SIG-M5 (cell line): ENCODE measurements around the gene LTF.
"Not testable (repeated sequence)": the region's sequence is repeated elsewhere in the genome, so short reads cannot be mapped to it uniquely, and the experiment has no call there.

ENCODE experiments used
- DNase-seq: peaks from one replicate; lab custom pipeline; 2025; lab: John Stamatoyannopoulos, UW

The LTF gene

DNA sequence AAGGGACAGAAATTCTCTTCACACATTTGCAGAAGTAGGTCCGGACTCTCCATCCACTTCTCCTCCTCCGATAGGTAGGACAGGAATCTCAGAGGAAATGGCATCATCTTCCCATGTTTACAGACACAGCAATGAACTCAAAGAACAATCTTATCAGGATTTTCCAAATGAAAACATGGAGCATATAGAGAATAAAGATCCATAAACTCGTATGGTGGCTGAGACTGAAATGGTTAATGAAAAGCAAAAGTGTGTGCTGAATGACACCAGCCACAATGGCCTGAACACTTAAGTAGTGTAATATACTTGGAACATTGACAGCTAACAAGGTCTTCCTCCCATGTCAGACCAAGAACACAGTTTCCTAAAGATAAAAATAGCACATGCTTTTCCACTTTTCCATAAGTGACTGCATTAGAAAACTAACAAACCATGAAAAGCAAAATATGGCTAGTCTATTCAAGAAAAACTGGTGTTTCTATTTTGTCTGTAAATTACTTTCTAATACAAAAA, 51.9 kb downstream of the LTF start:
- DNase-seq = no peak

DNA sequence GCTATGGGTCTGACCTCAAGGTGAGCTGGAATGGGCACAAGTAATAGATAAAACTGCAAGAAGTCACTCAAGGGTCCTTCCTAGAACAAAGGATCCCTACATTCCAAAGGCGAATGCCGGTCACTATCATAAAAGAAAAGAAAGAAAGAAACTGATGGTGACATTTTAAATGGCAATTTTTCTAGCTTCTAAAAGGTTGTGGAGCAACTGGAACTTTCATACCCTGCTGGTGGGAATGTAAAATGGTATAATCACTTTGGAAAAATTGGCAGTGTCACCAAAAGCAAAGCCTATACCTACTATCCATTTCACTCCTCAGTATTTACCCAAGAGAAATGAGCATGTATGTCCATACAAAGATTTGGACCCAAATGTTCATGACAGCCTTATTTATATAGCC, 53.4 kb downstream of the LTF start:
- DNase-seq = no peak

DNA sequence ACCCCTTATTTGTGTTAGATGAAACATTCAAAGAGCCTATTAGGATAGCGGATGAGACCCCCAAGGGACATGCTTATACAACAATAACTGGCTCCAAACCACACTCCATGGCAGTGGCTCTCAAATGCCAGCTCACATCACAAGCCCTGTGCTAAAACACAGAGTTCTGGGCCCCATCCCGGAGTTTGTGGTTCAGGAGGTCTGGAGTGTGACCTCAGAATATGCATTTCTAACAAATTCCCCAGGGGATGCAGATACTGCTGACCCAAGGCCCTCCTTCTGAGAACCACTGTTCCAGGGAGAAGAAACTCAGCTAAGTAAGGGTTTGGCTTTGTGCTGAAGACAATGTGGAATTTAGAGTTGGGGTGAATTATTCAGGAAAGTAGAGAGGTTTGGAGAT, 54.0 kb downstream of the LTF start:
- no peak for DNase-seq

DNA sequence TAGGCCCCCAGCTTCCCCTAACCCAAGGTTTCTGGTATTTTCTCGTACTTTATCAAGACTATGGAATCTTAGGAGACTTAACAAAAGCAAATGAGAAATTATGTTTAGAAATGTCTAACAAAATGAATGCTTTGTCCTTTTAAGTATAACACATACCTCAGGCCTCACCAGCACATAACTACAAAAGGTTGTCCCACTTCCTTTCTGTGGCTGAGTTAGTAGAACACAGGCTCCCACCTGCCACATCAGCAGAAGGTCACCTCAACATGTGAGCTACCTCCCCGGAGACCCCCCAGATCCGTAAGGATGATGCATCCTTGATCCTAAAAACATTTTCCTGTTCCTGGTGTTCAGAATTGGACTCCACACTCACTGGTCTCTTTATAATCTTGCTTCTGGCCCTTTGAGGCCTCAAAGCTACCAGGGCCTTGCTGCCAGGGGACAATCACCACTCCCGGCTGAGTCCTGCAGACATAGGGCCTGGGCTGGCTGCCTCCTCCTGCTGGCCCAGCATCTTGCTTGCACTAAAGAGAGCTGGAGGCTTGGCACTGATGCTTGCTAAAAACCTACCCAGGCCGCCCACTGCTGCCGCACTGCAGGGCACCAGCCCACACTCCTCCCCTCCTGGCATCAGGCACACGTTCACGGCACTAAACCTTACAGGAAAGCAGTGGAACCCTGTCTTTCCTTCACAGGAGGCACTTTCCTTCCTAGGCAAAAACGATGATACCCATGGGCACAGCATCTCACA, 54.8 kb downstream of the LTF start:
- no peak for DNase-seq

DNA sequence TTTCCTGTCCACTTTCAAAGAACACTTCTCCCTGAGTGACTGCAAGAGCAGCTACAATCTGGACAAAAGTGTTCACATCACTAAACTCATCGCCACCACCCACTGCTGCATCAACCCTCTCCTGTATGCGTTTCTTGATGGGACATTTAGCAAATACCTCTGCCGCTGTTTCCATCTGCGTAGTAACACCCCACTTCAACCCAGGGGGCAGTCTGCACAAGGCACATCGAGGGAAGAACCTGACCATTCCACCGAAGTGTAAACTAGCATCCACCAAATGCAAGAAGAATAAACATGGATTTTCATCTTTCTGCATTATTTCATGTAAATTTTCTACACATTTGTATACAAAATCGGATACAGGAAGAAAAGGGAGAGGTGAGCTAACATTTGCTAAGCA, 55.9 kb downstream of the LTF start:
- no peak for DNase-seq

DNA sequence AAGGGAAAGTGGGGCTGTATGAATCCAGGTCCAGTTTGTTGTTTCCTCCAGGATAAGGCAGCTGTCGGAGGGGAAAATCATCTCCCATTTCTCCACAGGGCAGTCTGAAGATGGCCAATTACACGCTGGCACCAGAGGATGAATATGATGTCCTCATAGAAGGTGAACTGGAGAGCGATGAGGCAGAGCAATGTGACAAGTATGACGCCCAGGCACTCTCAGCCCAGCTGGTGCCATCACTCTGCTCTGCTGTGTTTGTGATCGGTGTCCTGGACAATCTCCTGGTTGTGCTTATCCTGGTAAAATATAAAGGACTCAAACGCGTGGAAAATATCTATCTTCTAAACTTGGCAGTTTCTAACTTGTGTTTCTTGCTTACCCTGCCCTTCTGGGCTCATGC, 56.7 kb downstream of the LTF start:
- DNase-seq = no peak

DNA sequence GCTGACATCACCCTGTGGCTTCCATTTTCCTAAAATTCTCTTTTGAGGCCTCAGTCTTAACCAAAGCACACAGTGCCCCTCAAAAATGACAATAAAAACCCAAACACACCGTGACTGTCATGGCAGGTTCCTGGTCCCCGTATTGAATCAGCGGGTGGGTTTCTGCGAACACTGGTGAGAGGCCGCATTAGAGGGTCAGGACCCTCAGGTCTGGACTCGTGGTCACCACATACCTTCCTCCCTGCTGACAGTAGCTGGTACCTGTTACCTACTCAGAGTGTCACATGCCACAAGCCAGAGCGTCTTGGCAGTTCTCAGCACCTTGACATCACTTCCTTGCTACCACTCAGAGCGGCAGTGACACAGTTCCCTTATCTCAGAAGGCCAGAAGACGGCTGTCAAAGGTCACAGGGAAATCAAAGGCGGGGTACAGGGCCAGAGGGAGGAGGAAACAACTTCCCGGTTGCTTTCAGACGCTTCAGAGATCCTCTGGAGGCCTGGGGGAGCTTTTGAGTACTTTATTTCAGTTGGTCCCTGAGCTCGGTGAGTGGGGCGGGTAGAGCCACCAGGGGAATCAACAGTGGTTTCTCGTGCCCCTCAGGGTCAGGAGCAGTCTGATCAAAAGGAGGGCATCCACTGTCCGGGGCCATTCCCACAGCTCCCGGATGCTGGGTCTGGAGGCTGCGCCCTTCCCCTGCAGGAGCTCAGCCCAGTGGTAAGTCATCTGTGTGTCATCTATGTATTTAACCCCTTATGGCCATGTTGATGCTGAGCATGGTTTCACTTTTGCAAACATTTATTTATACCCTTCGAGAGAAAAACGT, 57.7 kb downstream of the LTF start, which contains the start of the genes CCR5AS and CCRL2:
Gene CCR5AS, minus strand, starts transcription at position 279 of the 824 bp plus-strand sequence.
Gene CCRL2, plus strand, starts transcription at position 472 of the 824 bp plus-strand sequence. CDS start 821 bp downstream, outside the sequence.
- no peak for DNase-seq

DNA sequence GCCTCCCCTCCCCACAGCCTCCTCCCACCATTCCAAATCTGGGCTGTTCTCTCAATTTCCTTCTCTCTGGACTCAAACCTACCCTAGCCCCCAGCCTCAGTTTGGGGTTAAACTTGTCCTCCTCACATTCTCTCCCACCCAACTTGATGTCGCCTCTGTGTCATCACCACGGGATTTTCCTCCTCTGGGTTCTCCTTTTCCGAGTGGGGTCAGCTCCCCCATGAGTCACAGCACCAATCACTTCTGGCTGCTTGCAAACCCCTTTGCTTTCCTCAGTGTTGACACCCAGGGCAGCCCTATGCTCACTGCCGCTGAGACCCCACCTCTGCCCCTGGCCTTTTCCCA, 58.3 kb downstream of the LTF start:
- no peak for DNase-seq

DNA sequence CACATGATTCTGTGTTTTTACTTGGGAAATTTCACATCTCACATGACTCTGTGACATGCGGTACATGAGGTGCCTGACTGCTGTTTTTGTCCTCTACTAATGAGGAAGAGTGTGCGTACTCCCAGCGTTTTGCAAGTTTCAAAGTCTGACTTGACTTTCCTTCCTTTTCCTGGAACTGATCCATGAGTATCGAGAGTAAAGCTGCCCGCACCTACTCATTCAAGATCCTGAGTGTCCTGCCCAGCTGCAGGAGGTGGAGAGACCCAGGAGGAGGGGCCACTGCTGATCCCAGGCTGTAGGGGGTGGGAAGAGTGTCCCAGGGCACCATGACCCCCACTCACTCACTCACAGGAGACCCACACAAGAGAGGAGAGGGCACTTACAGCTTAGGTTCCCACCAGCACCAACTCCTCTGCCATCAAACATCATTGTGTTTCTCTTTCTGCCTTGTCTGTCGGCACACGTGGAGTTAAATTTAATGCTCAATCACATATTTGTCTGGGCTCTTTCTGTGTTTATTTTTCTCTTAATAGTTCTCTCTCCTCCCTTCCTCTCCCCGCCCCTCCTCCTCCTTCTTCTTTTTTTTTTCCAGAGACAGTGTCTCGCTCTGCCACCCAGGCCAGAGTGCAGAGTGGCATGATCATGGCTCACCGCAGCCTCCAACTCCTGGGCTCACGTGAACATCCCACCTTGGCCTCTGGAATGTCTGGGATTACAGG, 59.2 kb downstream of the LTF start:
- DNase-seq = no peak

DNA sequence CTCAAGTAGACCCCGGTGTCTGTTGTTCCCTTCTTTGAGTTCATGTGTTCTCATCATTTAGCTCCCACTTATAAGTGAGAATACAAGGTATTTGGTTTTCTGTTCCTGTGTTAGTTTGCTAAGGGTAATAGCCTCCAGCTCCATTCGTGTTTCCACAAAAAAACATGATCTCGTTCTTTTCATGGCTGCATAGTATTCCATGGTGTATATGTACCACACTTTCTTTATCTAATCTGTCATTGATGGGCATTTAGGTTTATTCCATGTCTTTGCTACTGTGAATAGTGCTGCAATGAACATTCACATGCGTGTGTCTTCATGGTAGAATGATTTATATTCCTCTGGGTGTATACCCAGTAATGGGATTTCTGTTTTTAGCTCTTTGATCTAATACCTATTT, 61.8 kb downstream of the LTF start:
- DNase-seq = not testable (repeated sequence)

DNA sequence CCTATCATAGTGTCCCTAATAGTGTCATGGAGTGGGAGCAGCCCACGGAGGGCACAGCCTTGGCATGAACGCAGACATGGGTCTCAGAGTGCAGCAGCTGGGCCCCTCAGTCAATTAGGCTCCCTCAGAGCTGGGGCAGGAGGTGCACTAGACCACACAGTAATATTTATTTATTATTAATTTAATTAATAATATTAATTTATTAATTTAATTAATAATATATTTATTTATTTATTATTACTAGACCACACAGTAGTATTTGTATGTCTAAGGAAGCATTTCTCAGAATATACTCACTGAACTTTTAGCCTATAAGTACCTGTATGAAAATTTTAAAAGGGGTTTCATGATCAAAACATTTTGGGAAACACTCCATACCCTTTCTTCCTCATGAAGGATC, 63.1 kb downstream of the LTF start:
- DNase-seq = no peak

DNA sequence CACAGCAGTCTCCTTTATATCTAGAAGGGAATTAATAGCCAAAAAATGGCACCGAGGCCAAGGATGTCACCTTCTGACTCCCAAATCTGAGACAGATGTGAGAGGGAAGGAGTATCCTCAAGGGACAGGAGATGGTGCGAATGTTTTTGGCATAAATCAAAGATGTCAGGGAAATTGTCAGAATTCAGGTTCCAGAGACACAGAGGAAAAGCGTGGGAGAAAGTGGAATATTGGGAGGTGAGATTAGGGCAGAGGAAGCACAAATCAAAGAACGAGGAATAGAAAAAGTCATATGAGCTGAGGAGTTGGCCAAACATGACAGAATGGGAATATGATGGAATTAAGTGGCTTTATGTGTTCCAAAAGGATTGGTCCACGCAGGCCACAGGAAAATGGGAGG, 63.9 kb downstream of the LTF start:
- DNase-seq = no peak

DNA sequence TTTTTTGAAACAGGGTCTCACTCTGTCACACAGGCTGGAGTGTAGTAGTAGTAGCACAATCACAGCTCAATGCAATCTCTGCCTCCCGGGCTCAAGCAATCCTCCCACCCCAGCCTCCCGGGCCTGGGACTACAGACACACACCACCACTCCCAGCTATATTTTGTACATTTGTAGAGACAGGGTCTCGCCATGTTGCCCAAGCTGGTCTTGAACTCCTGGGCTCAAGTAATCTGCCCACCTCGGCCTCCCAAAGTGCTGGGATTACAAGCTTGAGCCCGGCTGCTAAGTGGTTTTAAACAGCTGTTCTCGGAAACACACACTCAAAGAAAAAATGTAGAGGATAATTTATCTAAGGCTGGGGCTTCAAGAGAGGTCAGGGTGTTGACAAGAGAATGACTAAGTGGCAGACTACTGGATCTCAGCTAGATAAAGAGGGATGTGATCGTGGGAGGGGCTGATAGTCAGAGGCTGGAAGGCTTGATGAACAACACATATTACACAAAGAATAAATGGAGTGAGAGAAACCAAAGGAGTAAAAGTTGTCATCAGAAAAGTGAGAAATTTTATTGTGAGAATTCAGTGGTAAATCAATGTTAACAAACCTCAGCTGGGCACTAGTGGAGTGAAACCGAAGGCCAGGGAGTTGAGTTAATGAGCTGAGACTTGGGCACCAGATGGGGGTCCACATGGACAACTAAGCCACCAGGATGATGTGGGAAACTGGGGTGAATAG, 64.5 kb downstream of the LTF start:
- no peak for DNase-seq

DNA sequence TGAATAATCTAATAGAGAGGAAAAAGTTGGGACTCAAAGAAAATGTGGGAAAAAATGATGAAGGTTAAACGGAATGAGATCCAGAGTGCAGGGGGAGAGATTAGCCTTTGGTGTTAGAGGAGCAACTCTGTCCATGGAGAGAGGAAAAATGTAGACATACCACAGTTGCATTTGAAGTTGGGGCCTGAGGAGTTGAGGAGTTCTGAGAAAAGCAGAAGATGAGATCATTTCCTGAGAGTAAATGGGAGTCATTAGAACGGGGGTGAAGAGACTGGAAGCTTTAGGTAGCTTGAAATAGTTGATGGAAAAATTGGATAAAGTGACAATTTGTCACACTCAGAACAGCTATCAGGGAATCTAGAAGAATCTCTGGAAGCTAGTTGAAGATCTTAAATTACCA, 65.1 kb downstream of the LTF start:
- DNase-seq = no peak

DNA sequence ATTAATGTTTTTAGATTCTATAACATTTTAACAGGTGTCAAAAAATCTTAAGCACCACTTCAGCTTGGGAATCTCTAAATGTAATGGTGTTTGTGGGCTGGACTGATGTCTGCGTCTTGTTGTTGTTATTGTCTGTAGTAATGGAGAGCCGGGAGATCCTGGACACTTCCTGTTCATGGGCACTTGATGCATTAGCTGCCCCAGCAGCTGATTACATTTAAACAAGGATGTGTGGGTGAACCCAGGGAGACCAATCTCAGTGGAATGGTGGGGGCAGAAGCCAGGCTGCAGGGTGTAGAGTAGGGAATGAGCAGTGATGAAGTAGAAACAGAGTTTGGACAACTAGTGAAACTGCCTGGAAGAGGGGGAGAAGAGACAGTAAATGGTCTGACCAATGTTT, 65.6 kb downstream of the LTF start:
- no peak for DNase-seq

DNA sequence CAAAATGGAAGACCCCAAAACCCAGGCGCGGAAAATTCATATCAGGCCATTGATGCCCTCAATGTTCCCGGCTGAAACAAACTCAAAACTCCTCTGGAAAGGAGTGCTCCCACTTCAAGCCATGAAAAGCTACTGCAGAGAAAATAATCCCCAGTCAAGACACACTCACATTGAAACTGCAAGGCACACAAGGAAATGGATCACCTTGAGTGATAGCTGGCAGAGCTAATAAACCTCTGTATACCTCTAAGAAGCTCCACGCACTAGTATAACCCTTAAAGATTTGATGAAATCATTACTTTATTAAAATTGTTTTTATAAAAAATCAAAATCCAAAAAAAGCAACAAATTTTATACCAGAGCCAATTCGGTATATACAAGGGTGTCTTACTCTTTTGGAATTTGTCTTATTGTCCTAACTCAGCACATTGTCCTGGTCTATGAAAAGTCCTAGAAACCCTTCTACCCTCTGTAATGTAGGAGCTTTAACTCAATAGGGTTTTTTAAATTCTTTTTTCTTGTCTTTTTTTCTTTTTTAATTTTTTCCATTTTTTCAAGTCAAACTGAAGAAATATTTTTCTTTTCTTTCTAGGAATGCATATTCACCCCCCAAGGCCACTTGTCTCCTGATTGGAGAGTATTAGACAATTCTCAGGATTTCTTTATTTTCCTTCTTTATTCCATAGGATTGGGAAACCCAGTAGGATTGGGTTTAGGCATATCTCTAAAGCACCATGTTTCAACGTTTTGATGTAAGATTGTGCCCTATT, 66.3 kb downstream of the LTF start:
- no peak for DNase-seq

DNA sequence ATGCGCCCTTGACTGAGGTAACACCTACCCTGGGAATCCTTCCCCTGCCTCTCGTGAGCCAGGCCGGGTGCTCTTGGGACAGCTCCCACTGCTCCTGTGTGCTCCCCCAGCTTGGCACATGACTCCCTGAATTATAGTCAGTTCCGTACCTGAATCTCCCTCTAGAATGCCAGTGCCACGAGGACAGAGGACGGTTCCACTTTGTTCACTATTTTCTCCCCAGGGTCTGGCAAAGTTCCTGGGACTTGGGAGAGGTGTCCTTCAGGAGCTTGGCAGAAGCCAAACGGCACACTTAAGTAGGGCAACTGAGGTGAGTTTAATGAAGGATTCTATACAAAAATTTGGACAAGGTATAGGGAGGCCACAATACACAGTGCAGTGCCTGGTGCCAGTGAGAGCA, 67.6 kb downstream of the LTF start:
- DNase-seq = no peak

DNA sequence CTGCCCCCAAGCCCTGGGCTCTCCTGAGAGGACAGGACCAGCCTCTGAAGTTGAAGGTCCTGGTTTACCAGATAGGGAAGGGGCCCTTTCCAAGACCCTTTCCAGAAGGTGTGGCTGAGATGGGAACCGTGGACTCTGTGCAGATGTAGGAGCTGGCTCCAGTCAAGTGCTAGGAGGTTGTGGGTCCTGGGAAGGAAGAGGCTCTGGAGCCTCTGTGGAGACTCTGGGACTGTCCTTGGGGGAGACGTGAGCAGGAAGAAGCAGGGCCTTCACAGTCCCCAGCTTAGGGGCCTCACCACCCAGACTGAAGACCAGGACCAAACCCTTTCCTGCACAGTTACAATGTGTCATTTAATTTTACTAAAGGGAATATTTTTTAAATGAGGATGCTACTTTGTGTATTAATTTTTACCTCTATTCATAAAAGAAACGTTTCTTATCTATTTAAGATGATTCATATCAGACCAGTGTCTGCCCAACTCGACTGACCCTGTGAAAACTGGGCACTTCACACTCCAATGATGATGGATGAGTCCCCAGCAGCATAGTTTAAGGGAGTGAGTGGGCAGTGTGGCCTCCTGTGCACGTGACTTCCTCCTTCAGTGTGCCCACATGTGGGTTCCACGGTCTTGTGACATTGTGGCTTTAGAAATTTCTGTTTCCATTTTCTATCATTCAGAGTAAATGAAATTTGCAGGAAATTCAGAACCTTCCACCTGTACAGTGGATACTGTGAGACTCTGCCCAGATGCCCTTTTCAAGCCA, 68.8 kb downstream of the LTF start:
- no peak for DNase-seq

DNA sequence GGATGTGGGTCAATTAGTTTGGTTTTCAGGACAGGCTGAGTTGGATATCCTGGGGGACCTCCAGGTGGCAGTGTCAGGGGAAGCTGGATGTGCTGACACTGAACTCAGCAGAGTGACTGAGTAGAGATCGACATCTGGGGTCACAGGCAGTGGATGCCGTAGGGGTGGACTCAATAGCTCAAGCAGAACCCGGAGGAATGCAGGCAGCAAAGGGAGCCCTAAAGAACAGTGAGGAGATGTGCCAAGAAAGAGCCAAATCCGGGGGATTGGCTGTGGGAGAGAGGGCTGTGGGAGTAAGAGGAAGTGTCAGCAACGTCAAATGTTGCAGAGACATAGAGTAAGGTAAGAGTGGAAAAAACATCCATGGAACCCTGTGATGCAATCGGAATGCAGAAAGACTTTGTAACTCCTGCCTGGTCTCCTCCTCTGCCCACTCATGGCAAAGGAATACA, 69.5 kb downstream of the LTF start:
- peak; percentile 14 for DNase-seq
